ENCODE measurements around the gene ASAP2.

Gene ASAP2

GRCh38 chr2:9410108-9410507 is 203.5 kb downstream of the ASAP2 start:
- DNase-seq = no peak

- DNase-seq = no peak
Measured at GRCh38 chr2:9412781-9413180, 206.2 kb downstream of the ASAP2 start.

- no peak for DNase-seq
Measured at GRCh38 chr2:9415516-9416169, 209.0 kb downstream of the ASAP2 start.

- DNase-seq = no peak
Measured at GRCh38 chr2:9416267-9416961, 209.8 kb downstream of the ASAP2 start.

GRCh38 chr2:9416962-9417316 is 210.3 kb downstream of the ASAP2 start:
- DNase-seq = no peak

- DNase-seq = no peak
Measured at GRCh38 chr2:9417725-9418124, 211.1 kb downstream of the ASAP2 start.

DNA sequence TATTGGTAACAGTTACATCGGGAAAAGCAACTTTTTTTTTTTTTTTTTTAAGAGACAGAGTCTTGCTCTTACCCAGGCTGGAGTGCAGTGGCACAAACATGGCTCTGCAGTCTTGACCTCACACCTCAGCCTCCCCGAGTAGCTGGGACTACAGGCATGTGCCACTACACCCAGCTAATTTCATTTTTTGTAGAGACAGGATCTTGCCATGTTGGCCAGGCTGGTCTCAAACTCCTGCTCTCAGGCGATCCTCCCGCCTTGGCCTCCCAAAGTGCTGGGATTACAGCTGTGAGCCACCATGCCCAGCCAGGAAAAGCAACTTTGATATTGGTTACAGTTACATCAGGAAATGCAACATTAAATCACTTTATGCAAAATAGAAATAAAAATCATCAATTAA is 212.1 kb downstream of the ASAP2 start:
- DNase-seq = no peak

DNA sequence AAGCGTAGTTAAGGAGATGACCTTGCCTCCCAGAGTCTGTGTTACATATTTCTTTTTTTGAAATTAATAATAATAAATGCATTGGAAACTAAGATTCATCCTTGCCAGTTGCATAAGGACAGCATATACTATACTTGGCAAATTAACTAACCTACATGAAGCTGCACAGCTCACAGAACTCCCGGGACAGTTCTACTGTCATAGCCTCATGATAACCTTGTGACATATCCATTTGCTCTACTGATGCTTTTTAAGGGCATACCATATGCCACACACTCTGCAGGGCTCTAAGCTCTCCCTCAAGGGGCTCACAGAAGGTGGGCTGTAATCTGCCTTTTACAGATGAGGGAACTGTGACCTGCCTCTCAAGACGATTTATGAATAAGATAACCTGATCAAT is 212.9 kb downstream of the ASAP2 start:
- DNase-seq = no peak

DNA sequence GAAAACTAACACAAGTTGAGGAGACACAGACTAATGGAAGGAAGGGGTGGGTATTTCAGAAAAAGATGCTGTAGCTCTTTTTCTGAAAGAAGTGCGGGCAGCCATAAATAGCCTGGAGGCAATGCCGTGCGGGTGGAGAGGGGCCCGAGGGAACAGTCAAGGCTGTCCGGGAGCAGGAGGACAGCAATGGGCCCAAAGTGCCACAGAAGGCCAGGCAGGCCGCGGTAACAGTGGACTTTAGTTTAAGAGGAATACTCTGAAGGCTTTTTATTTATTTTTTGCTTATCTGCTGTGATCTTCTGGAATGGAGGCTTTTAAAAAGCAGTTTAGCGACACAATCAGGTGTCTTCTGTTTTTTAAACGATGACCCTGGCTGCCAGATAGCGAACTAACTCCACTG is 213.9 kb downstream of the ASAP2 start:
- no peak for DNase-seq

DNA sequence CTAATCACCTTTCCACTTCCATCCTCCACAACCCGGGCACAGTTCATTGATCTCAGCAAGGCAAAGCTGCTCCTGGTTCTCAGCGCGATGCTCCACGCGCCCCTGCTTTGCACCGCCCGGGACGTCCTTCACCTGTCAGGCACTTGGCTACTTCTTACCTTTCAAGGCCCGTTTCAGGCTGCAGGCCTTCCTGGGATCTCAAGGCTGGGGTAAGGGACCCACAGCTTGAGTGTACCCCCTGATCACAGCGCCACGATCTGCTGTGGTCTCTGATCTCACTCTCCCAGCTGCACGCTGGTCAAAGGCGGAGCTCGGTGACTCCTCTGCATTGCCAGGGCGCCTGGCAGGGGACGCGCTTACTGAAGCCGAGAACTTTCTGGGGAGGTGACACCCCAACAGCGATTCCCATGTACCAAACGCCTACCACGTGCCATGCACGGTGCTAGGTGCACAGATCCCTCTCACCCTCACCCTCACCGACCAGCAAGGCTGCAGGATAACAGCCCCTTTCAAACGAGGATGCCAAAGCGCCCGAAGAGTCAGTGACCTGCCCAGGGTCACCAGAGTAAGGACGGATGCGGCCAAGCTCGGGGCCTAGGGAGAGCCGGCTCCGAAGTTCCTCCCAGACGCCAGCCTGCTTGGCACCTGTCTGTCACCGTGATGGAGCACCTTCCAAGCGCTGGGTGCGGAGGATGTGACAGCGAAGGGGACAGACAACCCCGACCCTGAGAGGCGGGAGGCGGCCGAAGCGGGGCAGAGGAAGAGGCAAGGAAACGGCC is 215.9 kb downstream of the ASAP2 start:
- peak; percentile 71 for DNase-seq

GRCh38 chr2:9423100-9423921 is 216.7 kb downstream of the ASAP2 start, which contains the start of the genes CPSF3 and ITGB1BP1:
Gene CPSF3, plus strand, starts transcription at chr2:9423654. Its CDS starts 120 bp downstream, at chr2:9423774.
Gene ITGB1BP1, minus strand, starts transcription at chr2:9423528. Its CDS starts 4,831 bp downstream, at chr2:9418697.
- DNase-seq = peak; percentile 99

DNA sequence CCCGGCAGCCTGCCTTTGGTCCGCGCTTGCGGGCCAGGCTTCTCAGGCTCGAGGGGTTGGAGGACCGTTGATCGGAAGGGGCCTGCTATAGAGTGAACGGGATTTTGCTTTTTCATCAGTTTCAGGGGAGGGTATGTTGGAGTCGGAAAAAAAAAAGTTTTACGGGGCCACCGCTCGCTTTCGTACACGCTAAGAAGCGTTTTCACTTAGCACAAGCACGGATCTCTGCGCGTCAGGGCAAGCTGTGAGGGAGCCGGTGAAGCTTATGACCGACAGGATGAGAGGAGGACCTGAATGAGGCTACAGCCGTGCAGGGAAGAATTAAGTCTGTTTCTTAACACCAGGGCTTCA is 217.3 kb downstream of the ASAP2 start:
- no peak for DNase-seq

DNA sequence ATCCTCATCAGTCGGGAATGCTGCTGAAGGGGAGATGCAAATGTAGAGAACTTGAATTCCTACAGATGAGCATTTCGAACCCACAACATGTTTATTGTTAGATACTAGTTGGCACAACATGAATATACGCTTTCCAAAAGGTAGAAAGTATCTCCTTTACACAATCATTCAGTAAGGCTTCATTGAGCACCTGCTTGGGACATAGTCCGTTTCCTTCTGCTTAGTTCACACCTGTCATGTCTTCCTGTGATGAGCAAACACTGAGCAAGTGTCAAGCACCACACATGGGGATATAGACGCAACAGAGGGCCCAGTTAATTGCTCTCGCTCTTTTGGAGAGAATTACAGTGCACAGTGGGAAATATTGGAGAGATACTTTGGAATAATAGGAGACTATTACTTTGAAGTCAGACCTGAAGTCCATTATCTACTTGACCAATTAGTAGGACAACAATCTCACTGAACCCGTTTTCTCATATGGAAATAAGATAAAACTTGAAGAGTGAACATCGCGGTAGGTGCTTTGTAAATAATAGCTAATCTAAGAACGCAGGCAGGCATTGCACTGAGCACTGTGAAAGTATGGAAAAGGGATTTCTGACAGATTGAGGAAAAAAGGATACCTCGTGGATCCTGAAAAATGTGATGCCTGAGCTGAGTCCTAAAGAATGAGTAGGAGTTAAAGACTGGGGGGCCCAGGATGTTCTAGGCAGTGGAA is 218.0 kb downstream of the ASAP2 start:
- DNase-seq = no peak

GRCh38 chr2:9428965-9429577 is 222.5 kb downstream of the ASAP2 start:
- no peak for DNase-seq

DNA sequence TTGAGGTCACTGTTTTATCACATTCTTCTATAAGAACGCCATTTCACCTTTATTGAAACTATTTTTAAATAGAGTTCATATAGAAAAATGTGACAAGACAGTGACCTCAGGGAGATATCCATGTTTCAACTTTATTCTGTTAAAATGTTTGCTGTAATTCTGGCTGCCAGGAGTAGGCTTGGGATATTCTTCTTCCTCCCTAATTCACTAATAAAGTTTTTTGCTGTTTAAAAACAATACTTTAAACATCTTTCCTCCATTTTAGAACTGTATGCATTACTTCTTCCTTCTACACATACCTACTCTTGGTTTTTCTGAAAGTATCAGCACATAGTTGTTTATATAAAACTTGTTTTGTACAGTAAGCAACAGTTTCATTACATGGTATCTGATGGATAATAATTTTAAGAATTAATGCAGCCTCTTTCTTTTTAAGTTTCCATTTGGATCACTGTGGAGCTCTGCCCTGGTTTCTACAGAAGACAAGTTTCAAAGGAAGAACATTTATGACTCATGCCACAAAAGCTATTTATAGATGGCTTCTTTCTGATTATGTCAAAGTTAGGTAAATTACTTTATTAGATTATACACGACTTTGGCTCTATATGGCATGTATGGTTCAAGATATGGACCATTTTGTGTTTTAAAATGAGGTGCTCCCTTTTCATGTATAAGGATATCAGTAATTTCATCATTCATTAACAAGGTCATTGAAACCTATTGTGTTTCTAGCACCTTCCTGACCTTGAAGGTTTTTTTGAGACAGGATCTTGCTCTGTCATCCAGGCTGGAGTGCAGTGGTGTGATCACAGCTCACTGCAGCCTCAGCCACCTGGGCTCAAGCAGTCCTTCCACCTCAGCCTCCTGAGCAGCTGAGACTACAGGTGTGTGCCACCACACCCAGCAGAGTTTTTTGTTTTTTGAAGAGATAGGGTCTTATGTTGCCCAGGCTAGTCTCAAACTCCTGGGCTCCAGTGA is 224.0 kb downstream of the ASAP2 start:
- no peak for DNase-seq

GRCh38 chr2:9434489-9434888 is 227.9 kb downstream of the ASAP2 start:
- DNase-seq = no peak

DNA sequence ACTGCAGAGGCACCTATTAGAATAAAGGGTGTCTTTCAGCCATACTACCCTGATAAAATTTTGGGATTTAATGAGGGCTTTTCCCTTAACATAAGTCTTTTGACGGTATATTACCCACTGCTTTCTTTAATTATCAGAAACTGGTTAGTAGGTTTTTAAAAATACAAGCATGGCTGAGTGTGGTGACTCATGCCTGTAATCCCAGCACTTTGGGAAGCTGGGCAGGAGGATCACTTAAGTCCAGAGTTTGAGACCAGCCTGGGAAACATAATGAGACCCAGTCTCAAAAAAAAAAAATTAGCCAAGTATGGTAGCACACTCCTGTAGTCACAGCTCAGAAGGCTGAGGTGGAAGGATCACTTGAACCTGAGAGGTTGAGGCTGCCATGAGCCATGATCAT is 232.9 kb downstream of the ASAP2 start:
- DNase-seq = no peak

DNA sequence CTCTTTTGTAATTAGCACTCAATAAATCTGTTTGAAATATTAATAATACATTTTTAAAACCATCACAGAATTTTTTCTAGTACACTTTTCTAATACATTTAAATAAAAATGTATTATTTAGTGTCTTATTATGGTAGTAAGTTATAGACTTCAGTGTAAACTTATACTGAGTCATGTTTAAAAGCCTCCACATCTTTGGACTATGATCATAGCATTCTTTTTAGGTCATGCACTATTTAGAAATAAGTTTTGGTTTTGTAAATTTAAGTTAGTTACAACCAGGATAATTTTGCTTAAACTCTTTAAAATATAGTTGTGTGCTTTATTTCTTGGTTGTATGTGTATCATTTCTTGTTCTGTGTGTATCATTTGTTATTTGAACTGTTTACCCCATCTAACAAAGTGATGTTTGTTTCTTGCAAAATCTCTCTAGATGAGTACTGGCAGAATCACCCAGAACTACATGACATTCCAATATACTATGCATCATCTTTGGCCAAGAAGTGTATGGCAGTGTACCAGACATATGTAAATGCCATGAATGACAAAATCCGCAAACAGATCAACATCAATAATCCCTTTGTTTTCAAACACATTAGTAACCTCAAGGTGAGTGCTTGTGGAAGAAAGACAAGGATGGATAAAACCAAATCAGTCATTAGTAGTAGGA is 233.6 kb downstream of the ASAP2 start:
- no peak for DNase-seq

DNA sequence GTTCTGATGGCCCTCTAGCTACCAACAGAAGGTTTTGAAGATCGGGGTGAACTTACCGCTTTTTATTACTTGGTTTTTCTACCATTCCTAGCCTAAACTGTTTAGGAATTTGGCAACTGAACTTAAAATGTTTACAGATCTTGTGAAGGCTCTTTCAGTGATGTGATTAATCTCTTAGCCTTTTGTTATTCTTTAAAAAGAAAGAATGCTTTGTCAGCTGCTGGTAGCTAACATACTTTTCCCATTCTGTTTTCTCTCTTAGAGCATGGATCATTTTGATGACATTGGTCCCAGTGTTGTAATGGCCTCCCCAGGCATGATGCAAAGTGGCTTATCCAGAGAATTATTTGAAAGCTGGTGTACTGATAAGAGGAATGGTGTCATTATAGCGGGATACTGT is 234.9 kb downstream of the ASAP2 start:
- no peak for DNase-seq

DNA sequence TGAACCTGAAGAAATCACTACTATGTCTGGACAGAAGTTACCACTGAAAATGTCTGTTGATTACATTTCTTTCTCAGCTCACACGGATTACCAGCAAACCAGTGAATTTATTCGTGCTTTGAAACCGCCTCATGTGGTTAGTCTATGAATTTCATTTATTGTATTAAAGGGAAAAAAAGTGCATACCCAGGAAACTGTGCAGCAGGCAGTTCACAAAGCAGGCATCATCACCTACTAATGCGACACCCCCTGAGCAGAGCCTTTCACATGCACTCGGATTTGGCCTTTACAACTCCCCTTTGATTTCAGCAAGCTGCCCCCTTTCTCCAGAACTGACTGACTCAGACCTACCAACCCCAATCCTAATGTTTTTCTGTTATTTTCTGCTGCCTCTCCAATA is 236.9 kb downstream of the ASAP2 start:
- no peak for DNase-seq
